Suprapubic skin (tissue), 3 donors: Measurements from ENCODE around the gene KLK1.

ENCODE experiments used
- POLR2AphosphoS5 ChIP-seq, 3 donors: sonication (generic); formaldehyde crosslinking; IDR thresholded peaks; one replicate each; pipeline ENCODE4 v1.6.1; 2017; ENCODE audit warnings: antibody characterized with exemption in 3 of 3
- TF ChIP-seq, protein P1 (sequence below), 2 donors: fragments of 200-600 bp in 1 of 2; fragments of 450-650 bp in 1 of 2; sonication (generic) in 1 of 2; IDR thresholded peaks; one replicate each; pipeline ENCODE4 v1.5.1; 2016 to 2019; ENCODE audit warnings: antibody characterized with exemption in 2 of 2, mild to moderate bottlenecking in 1 of 2, moderate library complexity in 1 of 2

DNA sequence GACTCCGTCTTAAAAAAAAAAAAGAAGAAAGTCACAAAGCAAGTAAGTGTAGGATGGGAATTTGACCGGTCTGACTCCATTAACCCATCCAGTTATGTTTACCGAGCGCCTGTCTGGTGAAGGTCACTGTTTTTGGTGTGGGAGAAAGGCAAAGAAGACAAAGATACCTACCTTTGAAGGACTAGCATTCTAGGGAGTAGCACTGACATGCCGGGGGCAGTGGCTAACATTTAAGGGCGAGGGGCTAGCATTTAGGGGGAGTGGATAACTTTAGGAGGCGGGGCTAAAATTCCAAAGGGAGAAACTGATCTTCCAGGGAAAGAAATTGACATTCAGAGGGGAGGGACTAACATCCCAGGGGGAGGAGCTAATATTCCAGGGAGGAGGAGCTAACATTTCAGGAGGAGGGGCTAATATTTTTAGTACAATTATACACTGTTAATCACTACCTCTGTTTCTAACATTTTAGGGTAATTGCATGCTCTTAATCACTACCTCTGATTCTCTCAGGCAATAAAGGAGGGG is 44.6 kb downstream of the KLK1 start:
- no peak for TF ChIP-seq POLR2AphosphoS5 (IDR thresholded peaks at IDR 0.05)
- TF ChIP-seq, protein P1, sequence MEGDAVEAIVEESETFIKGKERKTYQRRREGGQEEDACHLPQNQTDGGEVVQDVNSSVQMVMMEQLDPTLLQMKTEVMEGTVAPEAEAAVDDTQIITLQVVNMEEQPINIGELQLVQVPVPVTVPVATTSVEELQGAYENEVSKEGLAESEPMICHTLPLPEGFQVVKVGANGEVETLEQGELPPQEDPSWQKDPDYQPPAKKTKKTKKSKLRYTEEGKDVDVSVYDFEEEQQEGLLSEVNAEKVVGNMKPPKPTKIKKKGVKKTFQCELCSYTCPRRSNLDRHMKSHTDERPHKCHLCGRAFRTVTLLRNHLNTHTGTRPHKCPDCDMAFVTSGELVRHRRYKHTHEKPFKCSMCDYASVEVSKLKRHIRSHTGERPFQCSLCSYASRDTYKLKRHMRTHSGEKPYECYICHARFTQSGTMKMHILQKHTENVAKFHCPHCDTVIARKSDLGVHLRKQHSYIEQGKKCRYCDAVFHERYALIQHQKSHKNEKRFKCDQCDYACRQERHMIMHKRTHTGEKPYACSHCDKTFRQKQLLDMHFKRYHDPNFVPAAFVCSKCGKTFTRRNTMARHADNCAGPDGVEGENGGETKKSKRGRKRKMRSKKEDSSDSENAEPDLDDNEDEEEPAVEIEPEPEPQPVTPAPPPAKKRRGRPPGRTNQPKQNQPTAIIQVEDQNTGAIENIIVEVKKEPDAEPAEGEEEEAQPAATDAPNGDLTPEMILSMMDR (IDR thresholded peaks at IDR 0.05): no peak
